ENCODE measurements around the gene PGPEP1. TPM values are rescaled to one million over a fixed set of nuclear protein-coding genes. Genes with fewer than 3 reads are reported as not detected.

The PGPEP1 gene, protein sequence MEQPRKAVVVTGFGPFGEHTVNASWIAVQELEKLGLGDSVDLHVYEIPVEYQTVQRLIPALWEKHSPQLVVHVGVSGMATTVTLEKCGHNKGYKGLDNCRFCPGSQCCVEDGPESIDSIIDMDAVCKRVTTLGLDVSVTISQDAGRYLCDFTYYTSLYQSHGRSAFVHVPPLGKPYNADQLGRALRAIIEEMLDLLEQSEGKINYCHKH
- 10 to 100 TPM; 21.2 to 67.9 (median 38.1) TPM for total RNA-seq

- intact Hi-C loops (cut with DNase I; ENCODE audit: low total_unique reads): loop anchor here (10.0 kb wide), 1 partner anchor 74 kb away; the partner anchor contains the start of gene SSBP4
- TF ChIP-seq CTCF (IDR thresholded peaks at IDR 0.05): peak in 2 of 4 experiments; percentile 10 to 14
- TF ChIP-seq POLR2A (IDR thresholded peaks at IDR 0.05): peak; percentile 45 to 65
- Histone ChIP-seq H3K27ac (peak within 1 kb of the TSS; percentile 81 to 87), H3K9me3 (no peaks in the 10 kb centered on the region), H3K4me3 (peak within 1 kb of the TSS; percentile 76 to 80), H3K36me3 (no peaks in the 10 kb centered on the region), H3K27me3 (no peaks in the 10 kb centered on the region), H3K4me1 (no peaks in the 10 kb centered on the region)
- peak; percentile 52 to 72 for DNase-seq
These were observed at the start of gene PGPEP1 for GRCh38 chr19:18340190-18340989. PGPEP1 (plus strand) TSS chr19:18340598; CDS start chr19:18340682, 84 bp downstream.

DNA sequence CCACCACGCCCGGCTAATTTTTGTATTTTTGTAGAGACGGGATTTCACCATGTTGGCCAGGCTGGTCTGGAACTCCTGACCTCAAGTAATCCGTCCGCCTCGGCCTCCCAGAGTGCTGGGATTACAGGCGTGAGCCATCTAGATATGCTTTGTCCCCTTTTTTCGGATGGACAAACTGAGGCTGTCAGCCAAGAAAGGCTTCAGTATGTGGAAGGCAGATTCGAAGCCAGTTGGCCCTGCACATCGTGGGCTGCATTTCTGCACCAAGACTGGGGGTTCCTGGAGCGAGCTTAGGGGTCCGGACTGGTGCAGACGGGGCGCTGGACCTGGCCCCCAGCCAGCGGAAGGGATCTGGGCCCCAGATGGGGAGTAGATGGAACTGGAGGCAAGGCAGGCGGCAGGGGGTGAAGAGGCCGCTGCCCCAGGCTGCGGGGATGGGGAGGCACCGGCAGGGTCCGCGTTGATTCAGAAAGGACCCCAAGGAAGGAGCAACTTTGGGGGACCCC, 49.3 kb upstream of the PGPEP1 start:
- no peaks in the 10 kb centered on the region for H3K36me3 ChIP-seq
- H3K9me3 ChIP-seq: no peaks in the 10 kb centered on the region
- DNase-seq: peak; percentile 57 to 65
- intact Hi-C loops (cut with DNase I; ENCODE audit: low total_unique reads): no loop called here
- H3K27me3 ChIP-seq: no peaks in the 10 kb centered on the region
- peak overlapping the region; percentile 95 to 99 for H3K27ac ChIP-seq
- H3K4me1 ChIP-seq: peaks cover 0 to 15% of the 10 kb centered on the region in 2 donors
- peak overlapping the region; percentile 74 to 79 for H3K4me3 ChIP-seq
- TF ChIP-seq POLR2A (IDR thresholded peaks at IDR 0.05) (no peak), CTCF (IDR thresholded peaks at IDR 0.05) (peak in 1 of 4 experiments; percentile 10)

DNA sequence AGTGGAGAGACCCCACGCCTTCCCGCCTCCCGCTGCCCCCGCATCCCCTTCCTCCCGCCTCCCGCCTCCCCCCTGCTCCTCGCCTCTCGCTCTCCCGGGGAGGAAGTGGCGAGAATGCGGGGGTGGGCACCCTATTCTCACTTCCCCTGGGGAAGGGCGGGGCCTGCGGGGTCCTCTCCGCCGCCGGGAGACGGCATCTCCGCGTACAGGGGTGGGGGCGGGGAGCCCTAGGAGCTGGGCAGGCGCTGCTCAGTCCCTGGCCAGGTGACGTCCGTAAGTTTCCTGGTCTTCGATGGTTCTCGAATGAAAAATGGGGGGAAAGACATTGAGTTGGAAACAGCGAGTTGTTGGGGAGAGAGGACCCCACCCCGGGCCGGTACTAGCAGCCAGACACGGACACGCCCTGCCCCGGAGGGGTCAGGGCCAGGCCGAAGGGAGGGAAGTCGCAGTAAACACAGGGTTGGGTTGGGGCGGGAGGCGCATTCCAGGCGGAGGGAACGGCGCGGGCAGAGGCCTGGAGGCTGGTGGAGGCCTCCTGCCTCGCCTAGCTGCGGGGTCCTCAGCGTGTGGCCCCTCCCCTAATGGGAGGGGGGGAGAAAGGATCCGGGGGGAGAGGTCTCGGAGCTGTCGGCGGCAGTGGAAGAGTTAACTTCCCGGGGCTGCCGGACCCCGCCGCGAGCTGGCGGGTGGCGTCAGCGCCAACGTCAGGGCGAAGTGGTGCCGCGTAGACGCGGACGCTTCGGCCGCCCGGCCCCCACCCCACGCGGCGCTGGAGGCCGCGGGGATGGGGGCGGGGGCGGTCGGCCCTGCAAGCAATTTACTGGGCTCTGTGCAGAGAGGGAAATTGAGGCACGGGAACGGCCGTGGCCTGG, 48.6 kb upstream of the PGPEP1 start:
- H3K4me1 ChIP-seq: peaks cover 0 to 15% of the 10 kb centered on the region in 2 donors
- no peaks in the 10 kb centered on the region for H3K27me3 ChIP-seq
- peak overlapping the region; percentile 95 to 99 for H3K27ac ChIP-seq
- peak; percentile 66 to 91 for TF ChIP-seq POLR2A (IDR thresholded peaks at IDR 0.05)
- peak in 1 of 4 experiments; percentile 4 for TF ChIP-seq CTCF (IDR thresholded peaks at IDR 0.05)
- H3K9me3 ChIP-seq: no peaks in the 10 kb centered on the region
- peak overlapping the region; percentile 74 to 79 for H3K4me3 ChIP-seq
- intact Hi-C loops (cut with DNase I; ENCODE audit: low total_unique reads): no loop called here
- no peaks in the 10 kb centered on the region for H3K36me3 ChIP-seq
- DNase-seq: peak; percentile 94 to 96

DNA sequence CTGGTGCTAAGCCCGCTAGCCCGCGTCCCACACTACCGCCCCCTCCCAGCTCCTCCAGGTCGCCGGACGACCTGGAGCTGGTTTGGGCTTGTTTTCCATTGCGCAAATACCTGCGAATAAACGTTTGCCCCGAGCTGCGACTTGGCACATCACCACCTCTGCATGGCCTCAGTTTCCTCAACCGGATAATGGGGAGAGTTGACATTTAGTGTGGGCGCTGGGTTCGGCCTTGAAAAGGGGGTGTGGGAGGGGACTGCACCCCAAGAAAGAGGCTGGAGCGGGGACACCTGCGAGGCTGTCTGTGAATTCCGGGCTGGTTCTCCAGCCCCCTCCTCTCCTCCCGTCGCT, 48.0 kb upstream of the PGPEP1 start:
- no peak for TF ChIP-seq CTCF (IDR thresholded peaks at IDR 0.05)
- TF ChIP-seq POLR2A (IDR thresholded peaks at IDR 0.05): peak in 1 of 2 donors; percentile 46
- Histone ChIP-seq H3K4me3 (peak overlapping the region; percentile 74 to 79), H3K27me3 (no peaks in the 10 kb centered on the region), H3K27ac (peak overlapping the region; percentile 95 to 99), H3K4me1 (peaks cover 0 to 15% of the 10 kb centered on the region in 2 donors), H3K9me3 (no peaks in the 10 kb centered on the region), H3K36me3 (no peaks in the 10 kb centered on the region)
- intact Hi-C loops (cut with DNase I; ENCODE audit: low total_unique reads): no loop called here
- DNase-seq: no peak
